ENCODE data around the gene KLK7.
"Not testable (repeated sequence)": the region's sequence is repeated elsewhere in the genome, so short reads cannot be mapped to it uniquely, and the experiment has no call there.

Gene KLK7

GRCh38 chr19:51012661-51013190 is 29.0 kb upstream of the KLK7 start:
- no peak for DNase-seq (ENCODE audit: low read depth in 2 of 2)

GRCh38 chr19:51010066-51010795 is 26.5 kb upstream of the KLK7 start:
- no peak for DNase-seq (ENCODE audit: low read depth in 2 of 2)

- DNase-seq (ENCODE audit: low read depth in 2 of 2), result no peak
Observed at GRCh38 chr19:51009061-51009891, 25.6 kb upstream of the KLK7 start.

- no peak for DNase-seq (ENCODE audit: low read depth in 2 of 2)
Observed at GRCh38 chr19:51007488-51007887, 23.8 kb upstream of the KLK7 start.

- DNase-seq (ENCODE audit: low read depth in 2 of 2), result no peak
Observed at GRCh38 chr19:51006406-51006805, 22.7 kb upstream of the KLK7 start.

GRCh38 chr19:51005248-51005647 is 21.5 kb upstream of the KLK7 start:
- DNase-seq (ENCODE audit: low read depth in 2 of 2), result no peak

GRCh38 chr19:51003316-51003715 is 19.6 kb upstream of the KLK7 start:
- DNase-seq (ENCODE audit: low read depth in 2 of 2), result no peak

GRCh38 chr19:51002542-51003311 is 19.0 kb upstream of the KLK7 start:
- no peak for DNase-seq (ENCODE audit: low read depth in 2 of 2)

GRCh38 chr19:51002089-51002532 is 18.4 kb upstream of the KLK7 start:
- DNase-seq (ENCODE audit: low read depth in 2 of 2), result no peak

GRCh38 chr19:51001515-51001914 is 17.8 kb upstream of the KLK7 start, which contains the start of gene KLK8:
Gene KLK8, minus strand, starts transcription at chr19:51001604. Its CDS starts 437 bp downstream, at chr19:51001167.
- DNase-seq (ENCODE audit: low read depth in 2 of 2), result no peak

- no peak for DNase-seq (ENCODE audit: low read depth in 2 of 2)
Observed at GRCh38 chr19:51000981-51001380, 17.3 kb upstream of the KLK7 start.

- no peak for DNase-seq (ENCODE audit: low read depth in 2 of 2)
Observed at GRCh38 chr19:51000426-51000825, 16.7 kb upstream of the KLK7 start.

GRCh38 chr19:50998686-50999085 is 15.0 kb upstream of the KLK7 start:
- no peak for DNase-seq (ENCODE audit: low read depth in 2 of 2)

GRCh38 chr19:50998061-50998460 is 14.3 kb upstream of the KLK7 start:
- DNase-seq (ENCODE audit: low read depth in 2 of 2), result no peak

- no peak for DNase-seq (ENCODE audit: low read depth in 2 of 2)
Observed at GRCh38 chr19:50994129-50994528, 10.4 kb upstream of the KLK7 start.

- DNase-seq (ENCODE audit: low read depth in 2 of 2), result no peak
Observed at GRCh38 chr19:50992666-50993035, 8.9 kb upstream of the KLK7 start.

- not testable (repeated sequence) for DNase-seq (ENCODE audit: low read depth in 2 of 2)
Observed at GRCh38 chr19:50984416-50984815, 699 bp upstream of the KLK7 start.

GRCh38 chr19:50982186-50982585 is 1.5 kb downstream of the KLK7 start:
- DNase-seq (ENCODE audit: low read depth in 2 of 2), result no peak

GRCh38 chr19:50981587-50982146 is 2.0 kb downstream of the KLK7 start:
- no peak for DNase-seq (ENCODE audit: low read depth in 2 of 2)

- no peak for DNase-seq (ENCODE audit: low read depth in 2 of 2)
Observed at GRCh38 chr19:50980208-50980607, 3.5 kb downstream of the KLK7 start.

- DNase-seq (ENCODE audit: low read depth in 2 of 2), result no peak
Observed at GRCh38 chr19:50979758-50980157, 4.0 kb downstream of the KLK7 start.
